ENCODE measurements around the gene SPIN2A. TPM values are rescaled to one million over a fixed set of nuclear protein-coding genes. Genes with fewer than 3 reads are reported as not detected.
A peak's percentile ranks its signal among the peaks of the same experiment; 100 is the strongest.
"Not testable (repeated sequence)": the region's sequence is repeated elsewhere in the genome, so short reads cannot be mapped to it uniquely, and the experiment has no call there.

The SPIN2A gene
- total RNA-seq, 1 donor from 2014 or later = 0.26 TPM

DNA sequence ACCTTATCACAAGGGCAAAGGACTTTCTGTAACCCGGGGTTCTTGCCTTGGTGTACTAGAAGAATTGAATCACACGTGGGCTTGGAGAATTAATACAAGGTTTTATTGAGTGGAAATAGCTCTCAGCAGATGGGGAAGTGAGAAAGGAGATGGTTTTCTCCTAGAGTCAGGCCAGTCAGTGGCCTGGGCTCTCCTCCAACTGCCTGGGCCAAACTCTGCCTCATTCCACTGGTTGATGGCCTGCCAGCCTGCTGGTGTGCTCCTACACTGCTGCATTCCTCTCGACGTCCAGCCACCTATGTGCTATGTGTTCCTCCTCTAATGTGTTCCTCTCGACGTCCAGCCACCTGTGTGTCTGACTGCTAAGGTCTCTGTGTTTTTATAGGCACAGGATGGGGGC is 35.3 kb upstream of the SPIN2A start:
- DNase-seq (ENCODE audit: low spot score) = no peak
- no peaks in the 10 kb centered on the region for H3K9me3 ChIP-seq (ENCODE audit: low read depth)
- peaks cover 4% of the 10 kb centered on the region for H3K79me2 ChIP-seq (ENCODE audit: low read depth)
- no peak overlapping the region for H3K4me3 ChIP-seq
- no peaks in the 10 kb centered on the region for H3K27me3 ChIP-seq
- no peaks in the 10 kb centered on the region for H3F3A ChIP-seq (ENCODE audit: low read depth)
- TF ChIP-seq, protein P1, sequence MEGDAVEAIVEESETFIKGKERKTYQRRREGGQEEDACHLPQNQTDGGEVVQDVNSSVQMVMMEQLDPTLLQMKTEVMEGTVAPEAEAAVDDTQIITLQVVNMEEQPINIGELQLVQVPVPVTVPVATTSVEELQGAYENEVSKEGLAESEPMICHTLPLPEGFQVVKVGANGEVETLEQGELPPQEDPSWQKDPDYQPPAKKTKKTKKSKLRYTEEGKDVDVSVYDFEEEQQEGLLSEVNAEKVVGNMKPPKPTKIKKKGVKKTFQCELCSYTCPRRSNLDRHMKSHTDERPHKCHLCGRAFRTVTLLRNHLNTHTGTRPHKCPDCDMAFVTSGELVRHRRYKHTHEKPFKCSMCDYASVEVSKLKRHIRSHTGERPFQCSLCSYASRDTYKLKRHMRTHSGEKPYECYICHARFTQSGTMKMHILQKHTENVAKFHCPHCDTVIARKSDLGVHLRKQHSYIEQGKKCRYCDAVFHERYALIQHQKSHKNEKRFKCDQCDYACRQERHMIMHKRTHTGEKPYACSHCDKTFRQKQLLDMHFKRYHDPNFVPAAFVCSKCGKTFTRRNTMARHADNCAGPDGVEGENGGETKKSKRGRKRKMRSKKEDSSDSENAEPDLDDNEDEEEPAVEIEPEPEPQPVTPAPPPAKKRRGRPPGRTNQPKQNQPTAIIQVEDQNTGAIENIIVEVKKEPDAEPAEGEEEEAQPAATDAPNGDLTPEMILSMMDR (IDR thresholded peaks at IDR 0.05) = no peak
- TF ChIP-seq EZH2phosphoT487 (IDR thresholded peaks at IDR 0.05) = no peak
- no peak for TF ChIP-seq EZH2 (IDR thresholded peaks at IDR 0.05)
- no peak overlapping the region for H3K4me2 ChIP-seq
- Mint-ChIP-seq H3K27me3 (ENCODE audit: insufficient read depth, low read depth) (no peaks in the 10 kb centered on the region), H3K4me3 (no peak overlapping the region), H3K4me1 (no peaks in the 10 kb centered on the region), H3K36me3 (no peaks in the 10 kb centered on the region), H3K9me3 (peaks cover 2% of the 10 kb centered on the region), H3K27ac (no peak overlapping the region)
- H4K20me1 ChIP-seq (ENCODE audit: low read depth) = no peaks in the 10 kb centered on the region
- H3K4me1 ChIP-seq = no peaks in the 10 kb centered on the region
- no peak overlapping the region for H3K9ac ChIP-seq
- H3K27ac ChIP-seq = no peak overlapping the region
- no peaks in the 10 kb centered on the region for H3K36me3 ChIP-seq
- no peak overlapping the region for H2AFZ ChIP-seq (replicated peaks)

DNA sequence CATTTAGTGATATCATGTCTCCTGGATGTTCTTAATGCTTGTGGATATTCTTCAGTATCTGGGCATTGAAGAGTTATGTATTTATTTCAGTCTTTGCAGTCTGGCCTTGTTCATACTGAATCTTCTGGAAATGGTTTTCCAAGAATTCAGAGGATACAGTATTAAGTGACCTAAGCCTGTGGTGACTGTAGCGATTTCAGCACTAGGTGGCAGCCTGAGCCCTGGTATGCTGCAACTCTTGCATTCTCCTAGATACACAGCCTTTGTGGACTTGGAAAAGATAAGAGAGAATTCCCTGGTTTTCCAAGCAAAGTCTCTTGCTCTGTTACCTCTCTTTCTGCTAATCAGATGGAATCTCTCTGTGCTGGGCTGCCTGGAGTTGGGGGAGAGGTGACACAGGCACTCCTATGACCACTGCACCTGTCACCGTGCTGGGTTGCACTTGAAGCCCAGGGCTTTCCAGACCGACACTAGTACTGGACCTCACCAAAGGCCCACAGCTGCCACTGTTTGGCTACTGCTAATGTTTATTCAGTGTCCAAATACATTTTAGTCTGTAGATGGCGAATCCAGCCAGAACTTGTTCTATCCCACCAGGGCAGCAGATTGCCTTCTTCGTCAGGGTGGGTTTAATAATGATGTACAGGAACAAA is 19.3 kb upstream of the SPIN2A start:
- Mint-ChIP-seq H3K4me3 (no peak overlapping the region), H3K27ac (no peak overlapping the region), H3K9me3 (peaks cover 25% of the 10 kb centered on the region), H3K4me1 (no peaks in the 10 kb centered on the region), H3K27me3 (ENCODE audit: insufficient read depth, low read depth) (no peaks in the 10 kb centered on the region), H3K36me3 (no peaks in the 10 kb centered on the region)
- Histone ChIP-seq H3K27ac (no peak overlapping the region), H3K79me2 (ENCODE audit: low read depth) (no peaks in the 10 kb centered on the region), H3K4me1 (no peaks in the 10 kb centered on the region), H3K9me3 (ENCODE audit: low read depth) (no peaks in the 10 kb centered on the region), H3F3A (ENCODE audit: low read depth) (no peaks in the 10 kb centered on the region), H3K4me2 (no peak overlapping the region), H3K9ac (no peak overlapping the region), H2AFZ (replicated peaks) (no peak overlapping the region), H3K4me3 (no peak overlapping the region), H3K36me3 (no peaks in the 10 kb centered on the region), H3K27me3 (no peaks in the 10 kb centered on the region), H4K20me1 (ENCODE audit: low read depth) (no peaks in the 10 kb centered on the region)
- TF ChIP-seq EZH2phosphoT487 (IDR thresholded peaks at IDR 0.05) = no peak
- TF ChIP-seq, protein P1 (IDR thresholded peaks at IDR 0.05) = peak; percentile 62
- DNase-seq (ENCODE audit: low spot score) = peak; percentile 65

DNA sequence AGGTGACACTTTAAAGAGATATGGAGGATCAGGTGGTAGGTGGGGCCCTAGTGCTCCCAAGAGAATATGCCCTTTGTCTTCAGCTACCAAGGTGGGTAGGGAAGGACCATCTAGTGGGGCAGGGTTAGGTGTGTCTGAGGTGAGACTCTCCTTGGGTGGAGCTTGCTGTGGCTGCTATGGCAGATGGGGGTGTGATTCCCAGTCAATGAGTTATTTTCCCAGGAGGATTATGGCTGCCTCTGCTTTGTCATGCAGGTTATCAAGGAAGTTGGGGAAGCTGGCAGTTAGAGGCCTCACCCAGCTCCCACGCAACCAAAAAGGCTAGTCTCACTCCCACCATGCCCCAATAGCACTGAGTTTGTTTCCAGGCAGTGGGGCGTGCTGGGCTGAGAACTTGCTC is 18.0 kb upstream of the SPIN2A start:
- Histone ChIP-seq H3K27me3 (no peaks in the 10 kb centered on the region), H4K20me1 (ENCODE audit: low read depth) (no peaks in the 10 kb centered on the region), H3K9ac (no peak overlapping the region), H3K4me2 (no peak overlapping the region), H3K27ac (no peak overlapping the region), H3K4me3 (no peak overlapping the region), H3K9me3 (ENCODE audit: low read depth) (no peaks in the 10 kb centered on the region), H3K79me2 (ENCODE audit: low read depth) (no peaks in the 10 kb centered on the region), H3F3A (ENCODE audit: low read depth) (no peaks in the 10 kb centered on the region), H3K36me3 (no peaks in the 10 kb centered on the region), H3K4me1 (no peaks in the 10 kb centered on the region), H2AFZ (replicated peaks) (no peak overlapping the region)
- no peak overlapping the region for H3K27ac Mint-ChIP-seq
- no peak overlapping the region for H3K4me3 Mint-ChIP-seq
- DNase-seq (ENCODE audit: low spot score) = no peak
- H3K4me1 Mint-ChIP-seq = no peaks in the 10 kb centered on the region
- H3K36me3 Mint-ChIP-seq = peaks cover 2% of the 10 kb centered on the region
- peaks cover 29% of the 10 kb centered on the region for H3K9me3 Mint-ChIP-seq
- TF ChIP-seq EZH2phosphoT487 (IDR thresholded peaks at IDR 0.05) = no peak
- no peak for TF ChIP-seq EZH2 (IDR thresholded peaks at IDR 0.05)
- TF ChIP-seq, protein P1 (IDR thresholded peaks at IDR 0.05) = no peak
- H3K27me3 Mint-ChIP-seq (ENCODE audit: insufficient read depth, low read depth) = no peaks in the 10 kb centered on the region

- H3K79me2 ChIP-seq (ENCODE audit: low read depth); H3K4me3 Mint-ChIP-seq; H3K9ac ChIP-seq; H3K4me3 ChIP-seq; H3K4me1 ChIP-seq; DNase-seq (ENCODE audit: low spot score); H3K4me1 Mint-ChIP-seq; H3K27me3 ChIP-seq; H3K27ac ChIP-seq; H2AFZ ChIP-seq (replicated peaks); H3K4me2 ChIP-seq; H3K27ac Mint-ChIP-seq; H3F3A ChIP-seq (ENCODE audit: low read depth); H4K20me1 ChIP-seq (ENCODE audit: low read depth); H3K9me3 ChIP-seq (ENCODE audit: low read depth); H3K36me3 Mint-ChIP-seq; H3K27me3 Mint-ChIP-seq (ENCODE audit: insufficient read depth, low read depth); H3K36me3 ChIP-seq: not testable (repeated sequence)
- peaks cover 38% of the 10 kb centered on the region for H3K9me3 Mint-ChIP-seq
Observed at GRCh38 chrX:57152222-57152621, 15.0 kb upstream of the SPIN2A start.

All from neural progenitor cell (in vitro differentiated cells).